Non-pigmented ciliary epithelial cell (primary cell): ENCODE results near the gene GMPR2.

Experiments
- DNase-seq: peaks from one replicate; pipeline ENCODE4 v3.0.0-alpha.2; 2010; ENCODE audit warnings: low read depth

GMPR2 gene

DNA sequence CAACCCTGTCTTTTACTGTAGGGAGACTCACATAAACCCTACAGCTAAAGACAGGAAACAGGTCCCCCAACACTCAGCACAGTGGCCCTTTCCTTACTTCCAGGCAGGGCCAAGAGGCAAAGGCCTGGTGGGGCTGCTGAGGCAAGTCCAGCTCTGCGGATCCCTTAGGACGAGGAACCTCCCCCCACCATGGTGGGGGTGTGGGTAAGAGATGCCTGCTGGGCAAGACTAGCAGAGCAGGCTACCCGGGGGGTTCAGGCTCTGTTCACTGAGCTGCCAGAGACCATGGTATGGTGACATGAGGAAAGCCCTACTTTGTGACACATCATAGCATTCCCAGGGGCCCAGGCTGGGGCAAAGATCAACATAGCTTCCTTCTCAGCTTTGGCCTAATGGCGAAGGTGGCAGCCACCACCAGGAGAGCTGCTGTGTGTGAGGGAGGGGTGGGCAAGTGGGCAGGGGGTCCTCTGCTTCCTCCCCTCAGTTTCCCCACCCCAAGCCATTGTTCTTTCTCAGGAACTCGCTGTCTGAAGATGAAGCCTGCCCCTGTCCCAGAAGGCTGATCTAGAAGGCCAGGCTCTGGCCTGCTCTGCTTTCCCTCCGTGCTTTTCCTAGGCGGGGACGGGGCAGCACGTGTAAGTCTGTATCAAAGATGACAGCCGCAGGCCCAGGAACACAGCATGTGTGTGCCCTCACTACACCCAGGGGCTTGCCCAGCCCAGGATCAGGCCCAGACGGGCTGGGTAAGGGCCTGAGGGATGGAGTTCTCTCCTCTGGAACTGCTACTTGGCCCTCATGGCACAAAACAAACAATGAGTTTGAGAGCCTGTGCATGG lies 19.8 kb downstream of the GMPR2 start:
- no peak for DNase-seq

DNA sequence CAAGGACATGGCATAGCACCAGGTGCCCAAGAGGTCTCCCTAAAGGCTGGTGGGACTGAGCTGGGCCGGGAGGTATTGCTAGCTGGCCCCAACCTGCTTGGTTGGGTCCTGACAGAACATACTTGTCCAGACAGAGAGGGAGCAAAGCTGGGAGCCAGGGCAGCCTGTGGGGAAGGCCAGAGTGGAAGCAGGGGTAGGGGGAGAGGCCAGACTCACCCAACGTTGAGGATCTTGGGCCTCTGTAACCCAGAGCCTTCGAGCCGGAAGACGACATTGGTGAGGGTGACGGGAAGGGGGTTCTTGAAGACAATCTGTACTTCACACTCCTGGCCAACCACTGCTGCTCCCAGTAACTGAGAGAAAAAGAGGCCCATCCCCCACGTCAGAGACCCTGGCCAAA lies 21.2 kb downstream of the GMPR2 start:
- DNase-seq, result no peak

DNA sequence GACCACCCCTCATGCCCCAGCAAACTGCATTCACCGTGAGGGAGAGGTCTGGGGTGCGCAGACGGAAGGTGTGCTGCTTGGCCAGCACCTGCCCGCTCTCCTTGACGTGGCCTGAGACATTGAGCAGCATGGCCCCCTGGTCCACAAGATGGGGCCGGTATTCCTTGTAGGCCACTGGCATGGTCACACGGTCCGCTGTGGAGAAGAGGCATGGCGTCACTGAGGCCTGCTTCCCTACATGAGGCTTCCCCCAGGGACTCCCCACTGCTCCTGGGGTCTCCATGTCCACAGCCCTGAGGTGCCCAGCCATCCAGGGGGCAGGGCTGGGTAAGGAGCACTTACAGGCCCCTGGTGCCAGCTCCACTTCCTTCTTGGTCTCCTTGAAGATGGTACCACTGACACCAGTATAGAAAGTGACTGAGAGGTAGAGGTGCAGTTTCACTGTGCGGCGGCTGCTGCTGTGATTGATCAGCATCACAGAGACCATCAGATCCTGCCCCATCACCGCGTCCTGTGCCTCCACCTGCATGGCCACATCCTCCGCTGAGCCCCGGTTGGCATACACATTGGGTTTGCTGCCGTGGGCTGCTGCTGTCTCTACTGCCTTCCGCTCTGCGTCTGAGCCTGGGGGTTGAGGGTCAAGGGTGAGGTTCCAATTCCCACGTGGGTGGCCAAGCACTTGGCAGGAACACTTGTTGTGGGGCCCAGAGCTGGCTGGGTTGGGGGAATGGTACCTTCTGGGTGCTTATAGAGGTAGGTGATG lies 22.1 kb downstream of the GMPR2 start:
- no peak for DNase-seq

DNA sequence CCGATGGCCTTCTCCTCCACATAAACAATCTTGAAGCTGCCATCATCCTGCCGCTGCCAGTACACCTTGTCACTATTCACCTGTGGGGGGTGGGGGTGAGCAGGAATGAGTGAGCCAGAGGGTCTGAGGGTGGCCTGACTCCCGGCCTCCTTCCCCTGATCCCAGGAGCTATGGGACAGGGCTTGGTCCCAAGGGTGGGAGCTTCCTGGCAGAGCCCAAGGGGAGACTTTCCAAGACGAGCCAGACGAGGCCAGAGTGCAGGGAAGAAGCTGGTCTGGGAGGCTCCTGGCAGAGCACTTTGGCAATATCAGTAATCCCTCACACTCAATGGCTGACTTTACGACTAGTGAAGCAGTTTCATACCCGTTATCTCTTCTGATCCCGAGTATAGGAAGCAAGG lies 22.7 kb downstream of the GMPR2 start:
- no peak for DNase-seq

DNA sequence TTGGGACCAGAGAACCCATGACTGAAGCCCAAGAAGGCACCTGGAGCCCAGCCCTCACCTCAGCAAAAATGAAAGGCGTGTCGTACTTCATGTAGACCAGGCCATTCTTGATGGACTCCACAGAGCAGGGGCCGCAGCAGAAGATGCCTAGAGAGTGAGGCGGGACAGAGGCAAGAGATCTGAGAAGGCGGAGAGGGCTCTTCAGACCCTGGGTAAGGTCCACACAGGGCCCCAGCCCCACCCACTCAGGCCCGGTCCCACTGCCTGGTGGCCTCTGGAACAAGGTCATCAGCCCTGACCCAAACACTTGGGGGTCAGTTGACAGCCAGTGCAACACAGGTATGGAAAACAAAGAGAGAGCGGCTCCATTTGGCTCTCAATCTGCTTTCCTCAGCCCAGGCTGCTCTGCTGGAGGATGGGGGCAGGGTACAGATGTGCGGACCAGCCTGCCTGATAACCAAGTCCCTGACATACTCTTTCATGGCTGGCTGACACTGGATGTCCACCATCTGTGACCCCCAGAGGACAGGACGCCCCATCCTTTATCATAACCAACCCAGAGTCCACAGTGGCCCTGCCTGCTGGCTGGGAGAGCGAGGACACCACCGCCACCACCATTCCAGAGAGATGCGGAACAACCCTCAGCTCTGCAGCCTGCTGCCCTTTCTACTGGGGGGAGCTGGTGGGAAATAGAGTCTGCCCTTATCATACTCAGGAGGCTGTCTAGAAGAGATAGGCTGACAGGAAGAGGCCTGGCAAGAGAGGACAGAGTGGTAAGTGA lies 23.4 kb downstream of the GMPR2 start:
- DNase-seq, result no peak

DNA sequence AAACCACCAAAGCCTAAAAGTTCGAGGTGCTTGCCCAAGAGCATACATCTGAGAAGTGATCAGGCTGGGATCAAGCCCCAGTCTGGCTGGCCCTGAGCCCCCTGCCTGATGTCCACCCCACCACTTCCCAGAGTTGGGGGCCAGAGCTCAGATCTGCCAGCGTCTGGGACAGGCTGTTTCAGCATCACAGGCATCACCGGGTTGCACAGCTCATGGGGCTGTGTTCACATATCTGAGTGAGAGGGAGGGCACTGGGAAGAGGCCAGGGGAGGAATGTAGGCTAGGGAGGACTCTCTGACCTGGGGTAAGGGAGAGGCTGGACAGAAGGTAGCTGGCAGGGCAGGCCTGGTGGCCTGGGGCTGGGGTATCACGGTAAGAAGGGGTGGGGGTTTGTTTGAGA lies 24.2 kb downstream of the GMPR2 start:
- no peak for DNase-seq

DNA sequence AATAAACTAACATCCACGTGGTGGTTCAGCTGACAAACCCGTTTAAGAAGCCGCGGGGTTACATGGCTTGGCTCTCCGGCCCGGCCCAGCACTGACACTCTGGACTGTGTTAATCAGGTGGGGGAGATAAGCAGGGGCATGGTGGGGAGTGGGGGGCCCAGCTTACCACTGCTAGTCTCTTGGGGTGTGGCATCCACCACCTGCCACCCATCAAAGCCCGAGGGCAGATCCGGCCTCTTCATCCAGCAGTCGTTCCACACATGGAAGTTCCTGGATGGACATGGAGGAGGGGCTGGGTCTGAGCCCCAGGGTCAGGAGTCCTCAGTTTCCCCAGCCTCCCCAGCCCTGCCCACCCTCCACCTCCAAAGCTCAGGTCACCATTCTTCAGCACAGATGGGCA lies 25.4 kb downstream of the GMPR2 start:
- no peak for DNase-seq

DNA sequence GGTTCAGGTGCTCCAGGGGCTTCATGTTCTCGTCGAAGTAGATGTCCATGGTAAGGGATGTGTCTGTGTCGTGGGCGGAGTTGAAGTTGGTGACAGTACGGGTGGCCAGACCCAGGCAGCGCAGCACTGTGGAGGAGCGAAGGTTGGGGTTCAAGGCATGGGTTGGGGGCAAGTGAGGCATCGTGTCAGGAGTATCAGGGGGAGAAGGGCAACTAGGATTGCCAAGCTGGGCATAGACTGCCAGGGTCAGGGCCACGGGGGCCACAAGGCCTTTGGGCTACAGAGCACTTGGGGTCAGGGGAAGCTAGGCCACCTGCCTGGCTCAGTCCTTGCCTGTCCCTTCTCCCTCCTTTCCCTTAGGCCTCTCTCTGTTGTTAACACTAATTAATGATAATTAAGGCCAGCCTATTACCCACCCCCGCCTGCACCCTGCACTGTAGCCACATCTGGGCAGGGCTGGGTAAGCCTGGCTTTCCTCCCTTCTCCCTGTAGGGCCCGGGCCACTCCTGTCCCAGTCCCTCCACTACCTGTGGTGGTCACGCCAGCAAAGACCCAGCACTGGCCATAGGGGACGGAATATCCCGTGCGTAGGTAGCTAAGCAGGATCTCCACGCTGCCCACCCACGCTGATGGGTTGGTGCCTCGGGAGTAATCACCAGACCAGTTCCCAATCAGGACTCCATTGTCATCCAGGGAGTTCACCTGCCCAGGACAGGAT lies 26.0 kb downstream of the GMPR2 start:
- no peak for DNase-seq

DNA sequence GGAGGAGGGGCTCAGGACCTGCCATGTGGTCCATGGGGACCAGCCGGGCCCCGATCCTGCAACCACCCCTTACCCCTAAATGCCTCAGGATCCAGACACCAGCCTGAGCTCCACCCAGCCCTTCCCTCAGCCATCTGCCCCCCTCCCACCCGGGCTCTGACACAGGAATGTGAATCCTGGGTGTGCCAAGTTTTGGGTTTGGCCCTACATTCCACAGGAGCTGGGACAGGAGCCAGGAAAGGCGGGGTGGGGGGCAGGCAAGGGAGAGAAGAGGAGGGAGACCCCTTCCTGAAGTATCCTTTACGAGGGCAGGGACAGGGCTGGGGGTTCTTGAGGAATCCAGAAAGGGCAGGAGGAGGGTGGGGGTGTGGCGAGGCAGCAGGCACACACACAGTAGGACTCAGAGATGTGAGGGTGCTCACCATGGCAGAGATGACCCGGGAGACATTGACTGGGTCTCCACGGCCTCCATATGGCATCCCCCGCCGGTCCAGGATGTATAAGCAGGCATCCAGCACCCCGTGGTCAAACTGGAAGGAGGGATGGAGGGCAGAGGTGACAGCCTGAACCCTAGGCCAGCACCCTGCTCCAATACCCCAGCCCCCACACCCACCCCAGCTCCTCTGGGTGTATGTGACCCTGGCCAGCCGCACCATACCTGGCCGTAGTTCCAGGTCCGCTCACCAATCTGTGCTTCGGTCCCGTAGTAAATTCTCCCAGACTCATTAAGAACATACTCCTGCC lies 26.7 kb downstream of the GMPR2 start:
- no peak for DNase-seq

DNA sequence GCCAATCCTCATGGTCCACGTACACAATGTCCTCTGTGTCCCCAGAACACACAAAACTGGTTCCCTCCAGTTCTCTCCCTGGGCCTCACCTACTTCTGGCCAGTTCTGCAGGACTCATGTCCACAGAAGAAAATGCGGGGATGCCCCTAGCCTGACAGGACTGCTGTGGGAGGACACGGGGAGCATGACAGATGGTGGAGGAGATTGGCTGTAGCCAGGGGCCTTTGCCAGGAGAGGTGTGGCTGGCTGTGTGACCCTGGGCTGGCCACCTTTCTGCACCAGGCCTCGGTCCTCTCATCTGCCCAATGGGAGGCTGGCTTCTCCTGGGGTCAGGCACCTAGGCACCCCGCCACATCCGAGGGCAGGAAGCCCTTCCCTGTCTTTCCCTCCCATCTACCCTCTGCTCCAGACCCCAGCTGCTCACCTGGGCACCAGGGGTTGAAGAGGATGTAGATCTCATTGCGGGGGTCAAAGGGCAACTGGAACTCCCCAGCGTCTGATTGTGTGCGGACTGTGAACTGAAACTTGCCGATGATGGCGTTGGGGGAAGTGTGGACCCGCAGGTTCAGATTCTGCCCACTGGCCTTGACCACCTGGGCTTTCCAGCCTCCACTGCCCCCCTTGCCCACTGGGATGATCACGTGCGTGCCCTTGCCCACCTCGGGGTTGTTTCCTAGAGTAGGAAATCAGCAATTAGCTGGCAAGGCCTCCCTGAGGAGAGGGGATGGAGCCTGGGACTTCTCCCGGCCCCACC lies 27.5 kb downstream of the GMPR2 start:
- no peak for DNase-seq

DNA sequence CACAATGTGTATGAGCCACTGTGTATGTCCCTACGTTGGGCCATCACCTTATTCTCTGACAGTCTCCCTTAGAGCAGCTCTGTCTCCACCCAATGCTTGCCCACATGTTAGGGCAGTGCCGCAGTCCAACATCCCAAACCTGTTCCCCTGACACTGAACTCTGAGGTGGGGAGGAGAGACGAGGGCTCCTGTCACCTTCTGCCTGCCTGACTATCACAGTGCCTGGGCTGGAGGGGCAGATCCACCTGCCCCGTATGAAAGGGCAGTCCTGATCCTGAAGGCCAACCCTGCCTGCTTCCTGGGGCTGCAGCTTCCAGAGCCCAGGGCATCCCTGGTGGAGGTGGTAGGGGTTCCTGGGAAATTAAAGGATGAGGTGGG lies 28.0 kb downstream of the GMPR2 start:
- no peak for DNase-seq

DNA sequence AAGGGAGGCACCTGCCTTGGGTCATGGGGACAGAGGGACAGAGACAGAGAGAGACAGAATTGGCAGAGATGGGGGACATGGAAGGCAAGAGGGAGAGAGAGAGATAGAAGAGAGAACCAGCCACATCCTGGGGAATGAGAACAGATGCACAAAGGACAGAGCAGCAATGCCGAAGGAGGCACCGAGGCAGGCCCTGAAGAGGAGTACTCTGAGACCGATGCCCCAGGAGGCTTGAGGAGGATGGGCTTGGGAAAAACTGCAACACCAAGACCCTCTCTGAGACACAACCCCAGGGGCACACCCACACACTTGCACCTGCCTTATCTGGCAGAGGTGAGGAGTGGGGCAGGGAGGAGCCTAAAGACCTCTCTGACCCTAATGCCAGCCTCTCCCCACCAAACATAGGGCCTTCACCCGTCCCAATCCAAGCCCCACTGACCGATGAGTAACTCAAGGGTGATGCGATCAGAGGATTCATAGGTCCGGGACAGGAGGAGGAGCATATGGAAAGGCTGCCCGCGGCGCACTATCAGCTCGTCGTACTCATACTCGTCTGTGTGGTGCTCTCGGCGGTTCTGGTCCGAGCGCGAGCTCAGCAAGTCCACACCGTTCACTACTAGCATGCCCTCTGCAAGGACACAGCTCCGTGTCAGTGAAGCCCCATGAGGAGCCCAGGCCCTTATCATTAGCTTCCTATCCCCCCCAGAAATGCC lies 28.7 kb downstream of the GMPR2 start:
- DNase-seq, result no peak

DNA sequence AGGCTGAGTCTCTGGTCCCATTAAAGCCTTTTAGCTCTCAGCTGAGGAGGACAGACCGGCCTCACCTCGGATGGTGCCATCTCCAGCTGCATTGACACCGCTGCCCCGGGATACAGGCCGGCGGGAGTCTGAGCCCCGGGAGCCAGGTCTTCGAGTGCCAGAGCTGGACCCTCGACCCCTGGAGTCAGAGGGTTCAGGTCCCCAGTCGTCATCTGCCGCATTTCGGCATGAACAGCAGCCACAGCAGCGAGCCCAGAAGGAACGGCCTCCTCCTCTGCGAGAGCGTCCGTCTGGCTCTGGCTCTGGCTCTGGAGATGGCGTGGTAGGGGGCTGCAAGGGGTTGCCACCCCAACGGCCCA lies 29.2 kb downstream of the GMPR2 start:
- DNase-seq, result no peak

DNA sequence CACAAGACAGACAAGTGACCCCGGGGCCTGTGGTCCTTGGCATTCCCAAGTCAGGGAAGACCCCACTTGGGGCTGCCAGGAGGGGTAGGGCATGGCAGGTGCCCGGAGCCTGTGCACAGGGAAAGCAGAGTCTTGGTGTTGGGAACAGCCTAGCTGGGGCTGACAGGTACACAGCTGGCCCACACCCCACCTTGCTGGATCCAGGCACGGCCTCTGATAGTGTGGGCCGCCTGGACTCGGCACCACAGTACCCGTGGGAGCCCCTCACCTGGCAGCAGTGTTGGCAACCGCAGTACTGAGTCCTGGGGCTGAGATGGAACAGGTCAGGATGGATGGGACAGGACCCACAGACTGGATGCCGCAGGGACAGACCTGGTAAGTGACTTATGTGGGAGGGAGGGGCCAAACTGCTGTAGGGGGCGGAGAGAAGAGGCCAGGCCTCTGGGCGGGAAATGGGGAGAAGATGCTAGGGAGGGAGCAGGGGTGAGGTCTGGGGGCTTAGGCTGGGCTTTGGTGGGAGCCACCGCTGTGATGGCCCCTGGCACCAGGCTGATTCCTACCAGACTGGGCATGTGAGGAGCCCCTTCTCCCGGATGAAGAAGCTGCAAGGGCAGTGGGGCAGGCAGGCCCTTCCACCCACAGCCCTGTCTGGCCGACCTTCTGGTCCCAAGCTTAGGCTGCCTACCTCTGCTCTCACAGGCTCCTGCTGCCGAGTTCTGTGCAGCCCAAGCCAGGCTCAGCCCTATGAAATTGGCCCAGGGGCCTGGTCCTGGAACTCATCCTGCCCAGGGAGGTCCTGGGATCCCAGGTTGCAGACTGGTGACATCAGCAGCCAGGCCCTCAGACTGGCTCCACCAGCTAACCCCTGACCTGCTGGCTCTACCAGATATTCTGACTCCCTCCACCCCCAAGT lies 30.3 kb downstream of the GMPR2 start, which contains the start of gene TGM1:
TSS of gene TGM1 (minus strand) at position 357 of the 913 bp plus-strand sequence. CDS start 825 bp downstream, outside the sequence.
- DNase-seq, result no peak

DNA sequence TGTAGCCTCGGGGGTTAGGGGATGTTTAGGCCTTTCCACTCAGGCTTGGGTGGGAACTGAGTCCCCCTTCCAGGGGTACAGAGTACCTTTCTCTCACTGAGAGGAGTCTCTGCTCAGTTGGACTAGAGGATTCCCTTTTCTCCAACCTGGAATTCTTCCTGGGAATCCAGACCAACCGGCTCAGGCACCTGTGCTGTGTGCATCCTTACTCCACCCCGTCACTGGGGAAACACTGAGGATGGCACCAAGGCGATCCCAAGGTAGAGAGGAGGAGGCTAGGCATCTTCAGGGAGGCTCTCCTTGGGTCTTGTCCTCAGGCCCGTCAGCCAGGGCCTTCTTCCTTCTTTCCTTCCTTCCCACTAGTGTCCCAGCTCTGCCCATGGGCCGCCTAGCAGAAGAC lies 31.1 kb downstream of the GMPR2 start:
- no peak for DNase-seq

DNA sequence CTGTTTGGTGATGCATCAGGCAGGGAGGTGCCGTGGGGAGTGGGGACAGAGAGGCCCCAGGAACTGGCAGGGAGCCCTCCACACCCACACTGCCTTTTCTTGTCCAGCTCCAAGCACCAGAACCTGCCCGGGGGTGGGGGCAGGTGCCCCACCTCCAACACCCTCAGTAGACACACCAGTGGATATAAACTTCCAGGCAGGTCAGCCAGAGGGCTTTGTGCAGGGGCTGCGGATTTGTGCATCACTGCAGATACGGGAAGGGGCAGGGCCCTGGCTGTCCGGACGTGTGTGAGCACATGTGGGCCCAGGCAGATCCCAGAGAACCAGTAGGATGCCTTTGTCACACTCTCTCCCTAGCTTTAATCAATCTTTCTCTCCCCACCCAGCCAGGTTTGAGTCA lies 31.6 kb downstream of the GMPR2 start:
- no peak for DNase-seq

DNA sequence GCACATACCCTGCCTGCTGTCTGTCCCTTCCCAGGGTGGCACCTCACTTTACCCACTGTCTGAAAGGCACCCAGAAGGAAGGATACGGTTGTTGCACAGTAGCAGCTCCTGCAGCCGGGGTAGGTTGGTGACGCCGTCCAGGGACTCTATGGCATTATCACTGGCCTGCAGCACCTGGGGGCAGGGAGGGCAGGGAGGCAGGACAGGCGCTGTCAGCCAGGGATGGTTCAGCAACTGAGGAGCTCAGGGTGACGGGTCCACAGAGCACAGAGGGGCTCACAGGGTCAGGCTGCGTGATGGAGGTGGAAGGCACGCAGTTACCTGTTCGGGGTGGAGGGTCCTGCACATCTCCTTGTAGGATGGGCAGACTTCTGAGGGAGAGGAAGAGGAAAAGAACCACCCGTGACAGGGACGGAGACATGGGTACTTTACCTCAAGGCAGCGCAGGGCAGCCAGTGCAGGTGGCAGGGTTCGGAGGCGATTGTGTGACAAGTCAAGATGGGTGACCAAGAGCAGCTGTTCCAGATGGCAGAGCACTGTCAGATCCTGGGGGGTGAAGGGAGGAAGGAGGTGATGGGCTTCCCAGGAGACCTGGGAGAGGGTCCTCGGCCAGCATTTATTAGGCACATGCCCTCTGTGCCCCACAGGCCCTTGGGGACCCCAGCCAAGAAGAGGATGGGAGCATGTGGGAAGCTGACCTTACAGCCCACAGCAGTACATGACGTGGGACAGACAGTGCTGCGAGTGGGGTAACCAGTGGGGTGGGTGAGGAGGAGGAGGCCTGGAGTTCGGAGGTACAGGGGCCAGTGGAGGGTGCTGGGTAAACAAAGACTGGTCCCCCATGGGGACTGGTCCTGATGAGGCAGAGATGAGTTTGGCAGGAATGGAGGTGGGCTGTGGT lies 33.9 kb downstream of the GMPR2 start:
- DNase-seq, result no peak

DNA sequence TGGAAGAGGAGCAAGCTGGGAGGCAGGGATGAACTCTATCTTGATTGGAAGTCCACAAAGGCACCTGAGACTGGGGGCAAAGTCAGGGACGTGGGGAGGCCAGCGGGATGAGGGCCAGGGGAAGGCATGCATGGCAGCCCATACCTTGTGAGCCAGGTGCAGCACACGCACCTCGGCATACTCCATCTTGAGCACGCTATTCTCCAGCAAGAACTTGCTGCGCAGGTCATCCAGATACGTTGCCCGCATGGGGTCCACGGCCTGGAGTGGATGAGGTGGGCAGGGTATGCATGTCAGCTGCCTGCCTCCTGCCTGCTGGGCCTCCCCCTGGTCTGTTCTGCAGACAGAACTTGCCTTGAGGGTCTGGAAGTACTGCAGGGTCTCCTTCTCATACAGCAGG lies 34.8 kb downstream of the GMPR2 start:
- no peak for DNase-seq
